ENCODE measurements around the gene SCYL1. TPM values are rescaled to one million over a fixed set of nuclear protein-coding genes. Genes with fewer than 3 reads are reported as not detected.

SCYL1 gene
- total RNA-seq, 1 experiment from 2014 or later: 54.7 TPM

GRCh38 chr11:65583589-65583988 lies 58.7 kb downstream of the SCYL1 start:
- peak overlapping the region in 1 of 3 experiments; percentile 72; a peak in 2 of 7 replicates for H3K27ac Mint-ChIP-seq
- H3K18ac ChIP-seq (ENCODE audit: insufficient read length, low read depth, low read length): no peak overlapping the region
- no peak overlapping the region for H2BK120ac ChIP-seq (ENCODE audit: low read depth, low read length, poor library complexity, severe bottlenecking)
- no peaks in the 10 kb centered on the region; the same call in 1 of the 2 replicates for H3K27me3 ChIP-seq (ENCODE audit: insufficient read depth, low read length)
- no peaks in the 10 kb centered on the region for H3K4me1 ChIP-seq (ENCODE audit: insufficient read depth, low read length)
- no peak overlapping the region for H3K23ac ChIP-seq (ENCODE audit: insufficient read length, low read depth, low read length)
- H3K14ac ChIP-seq (ENCODE audit: insufficient read depth, low read length): no peak overlapping the region
- peaks cover 0 to 22% of the 10 kb centered on the region in 2 experiments; a peak in 2 of 4 replicates for H3K4me1 Mint-ChIP-seq
- H3K56ac ChIP-seq (ENCODE audit: insufficient read length, low read depth, low read length): no peak overlapping the region
- TF ChIP-seq CTCF (conservative IDR thresholded peaks at IDR 0.05): no peak
- H4K8ac ChIP-seq (replicated peaks; ENCODE audit: insufficient read length, low read depth, low read length): no peak overlapping the region
- H2BK20ac ChIP-seq (ENCODE audit: low read depth, low read length, poor library complexity, severe bottlenecking): no peak overlapping the region
- no peak overlapping the region; a peak in 1 of 5 replicates for H3K4me3 Mint-ChIP-seq
- H2AK5ac ChIP-seq (ENCODE audit: insufficient read length, low read length): no peak overlapping the region
- no peaks in the 10 kb centered on the region for H3K36me3 Mint-ChIP-seq (ENCODE audit: insufficient read depth in 1 of 3, low read depth in 3 of 3)
- no peak overlapping the region for H2BK5ac ChIP-seq (ENCODE audit: insufficient read length, low read length)
- DNase-seq: no peak
- no peak overlapping the region for H2BK12ac ChIP-seq (ENCODE audit: insufficient read length, low read depth, low read length)
- peaks cover 2% of the 10 kb centered on the region for H3K27me3 Mint-ChIP-seq (ENCODE audit: low read depth)
- H3K79me2 ChIP-seq (ENCODE audit: insufficient read depth, low read length): no peaks in the 10 kb centered on the region
- H3K79me1 ChIP-seq (ENCODE audit: insufficient read depth, low read depth, low read length, poor library complexity, severe bottlenecking): no peaks in the 10 kb centered on the region
- no peak overlapping the region for H3K4me2 ChIP-seq (ENCODE audit: insufficient read depth, insufficient read length, low read length)
- H2AFZ ChIP-seq (ENCODE audit: low read length): no peak overlapping the region
- H3K9ac ChIP-seq (ENCODE audit: extremely low read depth, insufficient read length, low read length): no peak overlapping the region
- no peaks in the 10 kb centered on the region for H4K20me1 ChIP-seq (ENCODE audit: control insufficient read depth, insufficient read depth, insufficient read length)
- no peaks in the 10 kb centered on the region for H3K9me3 ChIP-seq (ENCODE audit: control insufficient read depth, low read depth, low read length)
- H3K9me3 Mint-ChIP-seq: no peaks in the 10 kb centered on the region
- H4K5ac ChIP-seq (ENCODE audit: insufficient read length, low read depth, low read length): no peak overlapping the region
- no peak overlapping the region for H3T11ph ChIP-seq (ENCODE audit: low read length)
- H2BK15ac ChIP-seq (ENCODE audit: low read depth, low read length): no peak overlapping the region
- no peak overlapping the region for H3K27ac ChIP-seq (ENCODE audit: insufficient read length, low read depth, low read length)
- H4K91ac ChIP-seq (ENCODE audit: insufficient read length, low read depth, low read length): no peak overlapping the region
- no peaks in the 10 kb centered on the region for H3K23me2 ChIP-seq (ENCODE audit: insufficient read length, low read depth, low read length, poor library complexity, severe bottlenecking)
- whole genome bisulfite sequencing (ENCODE audit: extremely low coverage, insufficient read length, low lambda C conversion rate): no CpG with 5 or more reads among the region's 10 CpGs
- no peak overlapping the region for H3K4ac ChIP-seq (ENCODE audit: low read depth, low read length)
